Forelimb muscle (tissue), 1 donor: ENCODE data around the gene TEPSIN. TPM values are rescaled to one million over a fixed set of nuclear protein-coding genes. Genes with fewer than 3 reads are reported as not detected.

Source experiments
- DNase-seq: peaks from one replicate; pipeline ENCODE4 v3.0.0-alpha.2; 2013; ENCODE audit warnings: low read depth
- polyA plus RNA-seq: library from polyadenylated mRNA; unstranded; fragments of 120-200 nt; gene quantifications from one replicate; pipeline ENCODE4 v1.2.1, GENCODE V29; 2013; ENCODE audit not compliant: insufficient read length

Gene TEPSIN
- polyA plus RNA-seq, 1 donor = 15.5 TPM

DNA sequence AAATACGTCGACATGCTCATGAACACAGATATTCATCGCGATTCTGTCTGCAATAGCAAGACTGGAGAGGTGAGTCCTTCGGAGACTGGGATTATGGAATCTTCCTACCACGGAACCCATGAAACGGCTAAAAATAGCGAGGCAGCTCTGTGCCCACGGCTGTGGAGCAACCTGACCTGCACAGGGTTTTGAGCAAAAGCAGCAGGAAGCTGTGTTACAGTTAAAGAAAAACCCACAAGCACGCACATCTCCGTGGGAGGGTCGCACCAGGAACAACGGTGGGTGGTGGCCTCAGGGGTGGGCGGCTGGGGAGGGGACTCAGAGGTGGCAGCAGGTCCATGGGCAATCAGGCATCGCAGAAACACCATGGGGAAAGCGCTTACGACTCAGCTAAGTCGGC, 31.4 kb upstream of the TEPSIN start:
- DNase-seq = no peak

DNA sequence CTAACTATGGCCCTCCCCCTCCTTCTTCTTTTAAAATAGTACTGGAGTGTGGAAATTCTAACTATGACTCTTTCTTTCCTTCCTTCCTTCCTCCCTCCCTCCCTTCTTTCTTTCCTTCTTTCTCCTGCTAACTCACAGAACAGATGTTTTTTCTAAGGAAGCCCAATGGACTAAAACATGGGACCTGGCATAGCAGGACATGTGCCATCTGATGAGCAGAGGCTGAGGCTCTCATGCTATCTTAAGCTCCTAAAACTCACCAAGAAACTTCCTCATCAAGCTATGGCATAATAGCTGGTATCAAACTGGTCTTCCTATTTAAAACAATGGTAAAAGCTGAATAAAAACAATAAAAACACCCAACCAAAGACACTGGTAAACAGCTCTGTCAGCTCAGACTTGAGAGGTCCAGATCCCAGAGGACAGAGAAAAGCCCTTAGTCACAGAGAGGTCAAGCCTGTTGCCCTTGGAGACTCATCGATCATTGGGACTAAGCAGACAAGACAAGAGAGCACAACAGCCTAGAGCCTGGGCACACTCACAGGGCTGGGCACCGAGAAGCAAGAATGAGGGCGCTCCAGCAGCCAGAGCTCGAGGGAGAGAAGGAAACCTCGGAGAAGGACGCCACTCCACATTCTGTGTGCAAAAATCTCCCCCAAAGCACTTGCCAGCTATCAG, 28.7 kb upstream of the TEPSIN start:
- no peak for DNase-seq

DNA sequence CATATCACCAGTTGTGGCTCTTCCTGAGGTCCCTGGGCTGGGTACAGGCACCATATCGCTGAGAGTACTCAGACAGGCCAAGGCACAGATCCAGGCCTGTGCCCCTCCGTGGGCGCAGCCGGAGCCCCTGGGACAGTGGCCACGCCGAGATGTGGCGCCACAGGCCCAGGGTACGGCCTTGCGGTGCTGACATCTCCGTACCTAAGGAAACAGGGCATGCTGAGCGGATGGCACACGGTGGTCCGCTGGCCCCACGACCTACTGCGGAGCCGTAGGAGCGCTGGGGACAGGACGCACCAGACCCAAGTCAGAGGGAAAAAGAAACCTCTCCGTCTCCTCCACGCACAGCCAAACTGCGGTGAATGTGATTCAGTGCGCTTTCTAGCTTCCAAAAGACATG, 26.7 kb upstream of the TEPSIN start:
- DNase-seq = no peak

DNA sequence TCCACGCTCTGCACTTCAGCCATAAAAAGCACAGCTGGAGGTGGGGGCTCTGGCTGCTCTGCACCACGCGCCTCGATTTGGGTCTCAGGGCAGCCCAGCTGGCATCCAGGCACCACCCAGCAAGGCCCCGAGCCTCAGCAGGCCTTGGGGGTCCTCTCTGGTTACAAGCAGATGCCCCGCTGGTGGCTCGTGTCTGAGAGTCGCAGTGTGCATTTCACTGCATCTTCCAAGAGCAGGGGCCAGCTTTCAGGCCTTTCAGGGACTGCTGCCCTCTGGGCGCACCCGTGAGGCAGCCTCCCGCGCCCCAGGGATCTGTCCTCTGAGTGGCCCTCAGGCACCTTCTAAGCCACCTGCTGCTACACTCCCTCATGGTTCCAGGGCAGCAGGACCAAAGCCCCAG, 25.8 kb upstream of the TEPSIN start:
- no peak for DNase-seq

DNA sequence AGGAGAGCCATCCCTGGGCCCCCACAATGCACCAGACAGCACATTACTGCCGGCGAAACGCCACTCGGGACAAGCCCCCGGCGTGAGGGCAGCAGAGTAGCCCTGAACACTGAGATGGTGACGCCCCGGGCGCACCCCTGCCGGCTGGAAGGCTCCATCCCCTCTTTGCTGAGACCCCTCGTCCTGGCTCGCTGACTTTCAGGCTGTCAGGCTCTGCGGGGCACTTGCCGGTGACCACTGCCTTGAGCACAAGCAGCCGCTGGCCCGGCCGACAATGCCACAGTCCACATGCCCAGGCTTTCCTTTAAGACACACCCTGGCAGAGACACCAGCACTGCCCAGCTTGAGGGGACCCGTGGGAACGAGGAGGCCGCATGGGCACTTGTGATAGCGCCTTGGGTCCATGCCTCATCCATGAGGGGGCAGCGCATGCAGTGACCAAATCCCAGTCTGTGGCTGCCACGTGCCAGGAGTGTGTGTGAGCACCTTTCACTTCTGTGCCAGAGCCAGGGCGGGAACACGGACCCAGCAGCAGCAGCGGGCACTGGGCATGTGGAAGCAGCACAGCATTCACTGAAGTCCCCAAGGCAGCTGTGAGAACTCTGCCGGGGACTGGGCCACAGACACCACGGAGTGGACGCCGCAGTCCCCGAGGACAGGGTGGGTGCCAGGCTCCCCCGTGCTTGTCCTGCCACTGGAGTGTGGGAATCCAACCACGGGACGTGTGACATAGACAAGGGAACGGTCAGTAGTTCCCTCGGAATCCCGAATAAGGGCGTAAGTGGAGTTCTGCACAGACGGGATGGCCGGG, 24.7 kb upstream of the TEPSIN start:
- DNase-seq = no peak

DNA sequence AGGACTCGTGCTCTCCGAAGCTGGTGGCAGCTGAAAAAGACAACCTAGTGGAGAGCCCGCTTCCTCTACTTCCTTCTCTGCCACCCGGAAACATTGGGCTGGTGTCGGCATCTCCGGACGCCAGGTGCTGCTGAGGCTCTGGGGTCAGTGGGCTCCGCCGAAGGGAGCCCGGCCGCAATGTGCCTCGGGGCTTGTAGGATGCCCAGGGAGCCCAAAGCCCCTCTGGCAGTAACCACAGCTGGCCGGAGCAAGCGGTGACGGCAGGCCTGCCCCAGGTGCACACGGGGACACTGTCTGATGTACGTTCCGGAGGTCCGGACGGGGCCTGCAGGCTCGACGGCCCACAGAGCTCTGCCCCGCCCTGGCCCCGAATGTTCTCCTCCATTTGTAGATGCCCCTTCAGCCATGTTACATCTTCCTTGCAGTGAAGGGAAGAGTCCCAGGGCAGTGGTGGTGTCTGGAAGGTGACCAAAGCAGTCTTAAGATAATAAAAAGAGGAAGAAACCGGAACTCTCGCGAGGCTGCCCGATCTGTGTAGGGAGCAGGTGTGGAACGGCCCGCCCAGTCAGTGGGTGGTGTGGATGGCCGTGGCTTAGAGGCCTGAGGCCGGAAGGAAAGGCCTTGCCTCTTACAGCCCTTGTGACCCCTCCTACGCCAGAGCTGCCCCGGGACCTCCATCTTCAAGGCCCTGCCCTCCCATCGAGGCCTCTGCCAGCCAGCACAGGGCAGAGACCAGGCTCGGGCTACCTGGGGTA, 22.9 kb upstream of the TEPSIN start:
- DNase-seq = no peak

DNA sequence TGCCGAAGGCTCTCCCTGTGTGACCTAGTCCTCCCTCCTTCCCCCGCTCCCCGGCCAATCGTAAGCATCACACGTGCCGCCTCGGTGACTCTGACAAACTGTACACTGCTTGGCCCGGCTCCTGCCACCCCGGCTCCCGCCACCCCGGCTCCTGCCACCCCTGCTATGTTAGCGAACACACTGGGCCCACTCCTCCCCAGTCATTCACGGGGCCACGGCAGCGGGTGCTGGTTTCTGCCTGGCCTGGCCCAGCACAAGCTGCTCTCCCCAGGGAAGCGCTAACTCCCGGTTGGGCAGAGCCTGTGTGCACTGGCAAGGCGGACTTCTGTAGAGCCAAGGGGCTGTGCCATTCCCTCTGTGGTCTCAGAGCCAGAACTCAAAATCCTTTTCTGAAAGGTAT, 22.2 kb upstream of the TEPSIN start:
- no peak for DNase-seq

DNA sequence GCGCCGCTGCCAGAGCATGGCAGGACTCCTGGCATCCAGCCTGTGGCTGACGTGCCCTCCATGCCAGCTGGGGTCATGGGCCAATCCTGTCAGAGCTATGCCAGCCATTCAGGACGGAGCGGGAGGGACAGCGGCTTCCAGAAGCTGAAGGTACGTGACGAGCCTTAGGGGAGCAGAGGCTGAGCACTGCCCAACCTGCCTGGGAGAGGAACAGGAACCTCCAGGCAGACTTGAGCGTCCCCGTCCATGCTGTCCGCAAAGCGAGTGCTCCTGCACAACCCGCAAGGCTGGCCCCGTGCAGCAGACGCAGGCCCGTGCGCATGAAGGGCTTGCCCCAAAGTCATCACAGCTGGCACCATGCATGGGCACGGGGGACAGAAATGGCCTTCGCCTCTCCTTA, 21.8 kb upstream of the TEPSIN start:
- no peak for DNase-seq

DNA sequence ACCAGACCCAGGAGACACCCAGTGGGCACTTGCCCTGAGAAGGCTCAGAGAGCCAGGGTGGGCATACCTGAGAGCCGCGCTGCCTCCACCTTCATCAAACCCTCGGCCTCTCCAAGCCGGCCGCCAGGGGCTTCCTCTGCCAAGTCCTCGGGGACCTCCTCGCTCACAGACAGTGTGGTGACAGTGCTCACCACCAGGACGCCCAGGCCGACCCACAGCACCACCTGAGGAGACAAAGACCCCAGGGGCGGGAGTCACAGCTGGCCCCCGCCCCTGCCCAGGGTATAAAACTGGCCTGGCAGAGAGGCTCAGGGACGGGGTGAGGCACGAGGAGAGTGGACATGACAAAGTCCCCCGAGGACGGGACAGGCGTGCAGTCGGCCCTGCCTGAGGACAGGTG, 21.3 kb upstream of the TEPSIN start:
- DNase-seq = no peak

DNA sequence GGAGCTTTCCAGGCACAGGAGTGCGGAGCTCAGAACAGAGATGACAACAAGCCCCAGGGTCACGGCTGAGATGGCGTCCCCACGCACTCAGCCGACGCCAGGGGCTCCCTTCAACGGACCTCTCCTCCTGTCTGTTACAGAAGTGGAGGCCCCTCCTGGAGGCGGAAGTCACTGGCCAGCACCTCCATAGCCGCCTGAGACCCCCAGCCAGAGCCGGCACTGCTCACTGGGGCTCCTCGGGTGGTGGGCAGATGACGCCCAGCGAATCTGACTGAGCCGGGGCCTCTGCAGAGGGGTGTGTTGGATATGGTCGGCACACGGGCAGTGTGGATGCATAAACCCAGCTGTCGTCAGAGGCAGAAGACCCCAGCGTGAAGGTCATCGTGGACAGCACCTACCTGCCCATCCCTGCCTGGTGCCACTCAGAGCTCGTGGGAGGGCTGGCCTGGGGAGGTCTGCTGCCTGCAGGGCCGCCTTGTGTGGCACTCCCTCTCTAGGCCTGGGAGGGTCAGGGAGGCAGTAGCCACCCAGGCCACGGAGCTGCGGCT, 20.3 kb upstream of the TEPSIN start:
- no peak for DNase-seq

DNA sequence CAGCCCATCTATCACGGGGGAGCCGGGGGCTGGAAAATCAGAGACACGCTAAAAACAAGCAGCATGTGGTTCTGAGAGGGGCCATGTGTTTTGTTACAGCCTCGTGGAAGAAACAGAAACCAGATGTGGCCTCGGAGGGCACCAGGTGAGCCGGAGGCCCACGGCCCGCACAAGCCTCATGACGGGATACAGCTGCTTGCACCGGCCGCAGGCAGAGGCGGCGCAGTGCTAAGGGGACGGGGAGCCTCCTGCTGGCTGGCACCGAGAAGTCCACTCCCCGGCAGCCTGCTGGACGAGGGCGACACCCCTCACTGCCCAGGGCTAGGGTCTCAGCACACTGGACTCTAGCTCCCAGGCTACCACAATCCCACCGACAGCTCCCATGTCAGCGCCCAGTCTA, 19.4 kb upstream of the TEPSIN start:
- no peak for DNase-seq

DNA sequence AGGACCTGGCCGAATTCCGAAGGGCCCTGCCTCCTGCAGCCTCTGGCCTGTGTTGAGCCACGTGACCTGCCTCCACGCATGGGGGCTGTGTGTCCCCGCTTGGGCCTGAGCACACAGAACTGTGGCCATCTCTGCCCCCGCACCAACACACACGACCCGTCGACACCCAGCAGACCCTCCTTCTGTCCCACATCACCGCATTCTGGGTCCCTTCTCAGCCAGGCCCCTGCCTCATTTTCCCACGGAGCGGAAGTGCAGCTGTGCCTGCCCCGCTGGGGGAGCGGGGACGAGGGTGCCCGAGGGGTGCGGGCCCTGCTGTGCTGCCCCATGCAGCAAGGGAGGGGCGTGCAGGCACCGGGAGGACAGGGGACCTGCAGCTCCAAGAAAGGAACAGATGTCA, 18.7 kb upstream of the TEPSIN start:
- no peak for DNase-seq

DNA sequence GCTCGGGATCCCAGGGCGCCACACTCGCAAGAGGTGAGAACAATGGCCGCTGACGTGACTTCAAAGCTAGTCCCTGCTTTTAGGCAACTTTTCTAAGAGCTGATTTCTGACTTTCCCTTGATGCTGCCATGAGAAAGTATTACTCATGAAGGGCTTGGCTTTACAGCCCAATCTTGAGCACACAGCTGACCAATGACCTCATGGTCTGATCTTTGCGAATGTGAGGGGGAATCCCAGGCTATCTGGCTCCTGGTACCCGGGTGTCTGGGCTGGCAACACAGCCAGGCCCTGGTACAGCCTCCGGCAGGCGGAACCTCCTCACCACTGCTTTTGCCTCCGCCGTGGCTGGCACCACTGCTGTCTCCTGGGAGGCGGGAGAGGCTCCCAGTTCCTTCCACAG, 17.8 kb upstream of the TEPSIN start:
- no peak for DNase-seq

DNA sequence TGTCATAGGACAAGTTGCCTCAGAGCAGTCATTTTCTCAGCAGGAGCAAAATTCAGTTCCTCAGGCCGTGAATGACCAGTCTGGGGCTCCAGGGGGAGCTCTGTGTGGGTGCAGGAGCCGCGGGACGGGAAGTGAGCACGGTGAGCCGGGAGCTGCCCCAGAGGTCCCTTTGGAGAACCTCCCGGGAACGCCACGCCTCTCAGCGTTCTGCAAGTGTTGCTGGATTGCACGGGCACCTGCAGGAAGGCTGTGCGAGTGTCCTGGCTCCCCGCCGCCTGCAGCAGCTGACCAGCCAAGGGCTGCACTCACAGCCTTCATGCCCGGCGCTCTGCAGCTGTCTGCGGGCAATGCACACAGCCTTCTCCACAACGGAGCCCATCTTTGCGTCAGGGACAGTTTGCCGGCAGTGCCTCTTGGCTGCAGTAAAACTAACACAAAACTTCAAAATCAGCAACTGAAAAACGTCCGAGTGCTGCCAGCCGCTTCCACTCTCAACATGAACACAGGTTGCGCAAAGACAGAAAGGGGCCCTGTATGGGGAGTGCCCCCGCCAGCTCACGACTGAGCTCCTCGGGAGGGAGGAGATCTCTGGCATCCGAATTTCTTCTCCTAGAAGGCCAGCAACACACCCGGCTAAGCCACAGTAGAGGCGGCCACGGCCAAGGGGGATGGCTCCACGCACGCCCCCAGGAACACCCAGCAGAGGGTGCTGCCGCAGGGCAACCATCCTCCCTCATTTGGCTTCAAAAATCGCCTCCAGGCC, 16.3 kb upstream of the TEPSIN start:
- no peak for DNase-seq

DNA sequence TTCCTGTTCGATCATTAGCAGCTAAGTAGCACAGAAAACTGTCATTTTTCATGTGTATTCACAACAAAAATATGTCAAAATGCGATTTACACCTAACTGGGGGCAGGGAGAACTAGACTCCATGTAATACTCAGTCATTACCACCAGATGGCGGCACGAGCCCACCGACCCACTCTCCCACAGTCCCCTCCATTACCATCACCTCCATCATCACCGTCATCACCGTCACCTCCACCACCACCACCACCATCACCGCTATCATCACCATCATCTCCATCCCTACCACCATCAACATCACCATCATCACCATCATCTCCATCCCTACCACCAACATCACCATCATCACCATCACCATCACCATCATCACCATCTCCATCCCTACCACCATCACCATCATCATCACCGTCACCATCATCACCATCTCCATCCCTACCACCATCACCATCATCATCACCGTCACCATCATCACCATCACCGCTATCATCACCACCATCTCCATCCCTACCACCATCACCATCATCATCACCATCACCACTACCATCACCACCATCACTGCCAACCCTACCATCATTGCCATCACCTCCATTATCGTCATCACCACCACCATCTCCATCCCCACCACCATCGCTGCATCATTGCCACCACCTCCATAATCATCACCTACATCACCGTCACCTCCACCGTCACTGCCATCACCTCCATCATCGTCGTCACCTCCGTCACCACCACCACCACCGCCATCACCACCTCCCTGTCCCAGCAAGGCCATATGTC, 14.7 kb upstream of the TEPSIN start:
- no peak for DNase-seq

DNA sequence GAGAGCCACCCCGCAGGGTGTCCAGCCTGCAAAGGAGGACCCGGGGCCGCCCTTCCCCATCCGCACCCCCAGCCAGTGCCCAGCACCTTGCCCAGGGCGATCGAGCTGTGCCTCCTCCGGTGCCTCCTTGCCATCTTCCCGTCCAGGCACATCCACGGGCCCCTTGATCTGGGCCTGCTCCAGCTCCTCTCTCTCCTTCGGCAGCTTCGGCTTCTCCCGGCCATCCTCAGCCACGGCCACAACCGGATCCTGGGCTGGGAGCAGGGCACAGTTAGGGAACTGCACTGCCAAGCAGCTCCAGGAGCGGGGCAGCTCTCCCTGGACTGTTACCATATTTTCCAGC, 14.1 kb upstream of the TEPSIN start:
- no peak for DNase-seq

DNA sequence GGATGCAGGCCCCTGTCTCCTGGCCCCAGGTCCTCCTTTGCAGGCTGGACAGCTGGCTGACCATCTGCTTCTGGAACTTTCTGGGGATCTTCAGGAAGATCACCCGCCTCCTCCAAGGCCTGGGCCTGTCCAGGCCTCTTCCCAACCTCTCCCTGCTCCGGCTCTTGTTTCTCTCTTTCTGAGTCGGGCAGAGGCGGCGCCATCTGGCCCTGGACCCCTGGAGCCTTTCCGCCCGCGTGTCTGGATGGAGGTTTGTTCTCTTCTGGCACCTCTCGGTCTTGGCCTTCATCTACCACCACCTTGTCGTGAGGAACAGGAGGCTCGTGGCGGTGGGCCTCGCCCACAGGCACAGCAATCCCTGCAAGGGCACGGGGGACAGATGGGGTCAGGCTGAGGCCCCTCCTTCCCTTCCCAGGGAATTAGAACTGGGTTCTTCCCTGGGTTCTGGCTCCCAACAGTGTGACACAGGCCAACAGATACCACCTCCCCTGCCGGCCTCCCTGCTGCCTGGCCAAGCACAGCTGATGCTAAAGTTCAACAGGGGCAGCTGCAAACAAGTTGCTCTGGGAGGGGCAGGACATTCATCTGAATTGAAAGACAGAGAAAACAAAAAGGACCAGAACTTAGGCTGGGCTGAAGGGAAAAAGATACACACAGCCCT, 13.6 kb upstream of the TEPSIN start:
- DNase-seq = no peak

DNA sequence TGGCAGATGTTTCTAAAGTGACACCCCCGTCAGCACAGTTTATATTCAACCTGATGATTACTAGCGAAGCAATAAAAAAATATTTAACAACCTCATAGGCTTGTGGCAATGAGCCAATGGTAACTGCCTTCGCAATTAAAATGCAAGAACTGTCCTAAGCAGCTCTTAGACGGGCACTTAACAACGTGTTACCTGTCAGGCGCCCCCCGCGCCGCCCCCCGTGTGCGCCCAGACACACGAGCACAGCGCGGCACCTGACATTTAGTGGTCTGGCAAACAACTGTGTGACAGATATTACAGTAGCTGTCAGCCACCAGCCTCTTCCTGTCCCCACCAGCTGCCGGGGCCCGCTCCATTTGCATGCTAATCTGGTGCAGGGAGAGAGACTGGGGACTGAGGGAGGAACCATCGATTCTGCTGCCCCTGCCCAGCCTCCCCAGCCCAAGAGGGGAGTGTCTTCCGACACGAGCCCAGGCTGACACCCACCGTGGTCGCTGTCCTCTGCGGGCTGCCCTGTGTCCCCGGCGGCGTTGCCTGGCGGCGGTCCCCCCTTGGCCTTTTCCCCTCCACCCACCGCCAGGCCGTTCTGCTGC, 12.9 kb upstream of the TEPSIN start:
- no peak for DNase-seq

DNA sequence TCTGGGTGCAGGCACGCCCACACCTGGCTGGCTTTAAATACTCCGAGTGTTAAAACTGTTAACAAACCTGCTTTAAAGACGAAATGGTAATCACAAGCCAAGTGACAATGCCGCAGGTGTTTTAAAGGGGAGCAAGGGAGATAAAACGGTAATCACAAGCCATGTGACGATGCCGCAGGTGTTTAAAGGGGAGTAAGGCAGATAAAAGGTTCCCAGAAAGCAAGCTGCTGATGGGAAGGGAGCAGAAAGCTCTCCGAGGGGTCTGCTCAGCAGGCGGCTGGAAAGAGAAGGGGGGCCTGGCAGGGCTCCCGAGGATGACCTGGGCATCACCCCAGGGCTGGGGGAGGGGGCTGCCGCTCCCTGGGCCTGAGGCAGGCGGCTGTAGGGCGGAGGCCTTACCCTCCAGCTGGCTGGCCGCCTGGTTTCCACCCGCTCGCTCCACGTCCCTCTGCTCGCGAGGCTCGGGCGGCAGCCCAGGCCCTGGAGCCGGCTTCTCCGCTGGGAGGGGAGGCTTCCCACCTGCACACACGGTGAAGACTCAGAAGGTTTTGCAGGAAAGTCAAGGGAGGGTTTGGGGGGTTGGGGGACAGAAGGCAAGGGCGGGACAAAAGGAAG, 12.3 kb upstream of the TEPSIN start:
- DNase-seq = no peak
